HG03095 (cell line): Measurements from ENCODE around the gene GUK1.
"Not testable (repeated sequence)": the region's sequence is repeated elsewhere in the genome, so short reads cannot be mapped to it uniquely, and the experiment has no call there.

Experiments used
- ATAC-seq: cut with Tn5 transposase; IDR thresholded peaks from one replicate; pipeline ENCODE4 v1.9.1; 2021; ENCODE audit warnings: moderate library complexity; ENCODE audit not compliant: unreplicated experiment

The GUK1 gene

GRCh38 chr1:228175316-228176023, 35.4 kb downstream of the GUK1 start:
- no peak for ATAC-seq

- ATAC-seq = no peak
These were observed 35.9 kb downstream of the GUK1 start for GRCh38 chr1:228176024-228176395.

GRCh38 chr1:228176461-228177182, 36.5 kb downstream of the GUK1 start:
- no peak for ATAC-seq

- ATAC-seq = no peak
These were observed 37.0 kb downstream of the GUK1 start for GRCh38 chr1:228177183-228177475.

GRCh38 chr1:228177721-228178710, 37.9 kb downstream of the GUK1 start:
- ATAC-seq = no peak

- no peak for ATAC-seq
These were observed 38.9 kb downstream of the GUK1 start for GRCh38 chr1:228178737-228179684.

GRCh38 chr1:228180271-228180958, 40.3 kb downstream of the GUK1 start:
- ATAC-seq = no peak

GRCh38 chr1:228180959-228181644, 41.0 kb downstream of the GUK1 start:
- no peak for ATAC-seq

GRCh38 chr1:228181645-228182034, 41.6 kb downstream of the GUK1 start:
- ATAC-seq = no peak

- no peak for ATAC-seq
These were observed 42.4 kb downstream of the GUK1 start for GRCh38 chr1:228182296-228183030.

- no peak for ATAC-seq
These were observed 44.1 kb downstream of the GUK1 start for GRCh38 chr1:228184152-228184551.

GRCh38 chr1:228185641-228185965, 45.5 kb downstream of the GUK1 start:
- no peak for ATAC-seq

GRCh38 chr1:228188249-228188648, 48.2 kb downstream of the GUK1 start:
- ATAC-seq = not testable (repeated sequence)

- no peak for ATAC-seq
These were observed 50.1 kb downstream of the GUK1 start for GRCh38 chr1:228190182-228190581.

- ATAC-seq = no peak
These were observed 50.7 kb downstream of the GUK1 start for GRCh38 chr1:228190778-228191177.

GRCh38 chr1:228194436-228194835, 54.4 kb downstream of the GUK1 start:
- ATAC-seq = no peak

GRCh38 chr1:228194921-228195812, 55.1 kb downstream of the GUK1 start:
- ATAC-seq = no peak
